H9 (cell line): Measurements from ENCODE around the gene KCTD16. TPM values are rescaled to one million over a fixed set of nuclear protein-coding genes. Genes with fewer than 3 reads are reported as not detected.

Experiments
- DNase-seq: peaks from one replicate; pipeline ENCODE4 v3.0.0-alpha.2; 2017
- H2AFZ ChIP-seq: one replicate; pipeline ENCODE4 v1.6.1; 2013; ENCODE audit warnings: mild to moderate bottlenecking, low read length, control low read depth, moderate library complexity
- H2AK5ac ChIP-seq: 2 replicates; pipeline ENCODE4 v1.6.1; 2013; ENCODE audit warnings: low read length, control low read depth, mixed read lengths; ENCODE audit not compliant: insufficient read length
- H2BK120ac ChIP-seq: one replicate; pipeline ENCODE4 v1.6.1; 2013; ENCODE audit warnings: low read depth, mild to moderate bottlenecking, low read length, control low read depth, inconsistent platforms; ENCODE audit not compliant: poor library complexity, severe bottlenecking
- H2BK12ac ChIP-seq: 2 replicates; pipeline ENCODE4 v1.6.1; 2013; ENCODE audit warnings: low read length, control low read depth, mixed read lengths, low read depth; ENCODE audit not compliant: insufficient read length
- H2BK15ac ChIP-seq: 2 replicates; pipeline ENCODE4 v1.6.1; 2013; ENCODE audit warnings: low read depth, low read length, control low read depth
- H2BK20ac ChIP-seq: one replicate; pipeline ENCODE4 v1.6.1; 2013; ENCODE audit warnings: low read depth, mild to moderate bottlenecking, low read length, control low read depth, inconsistent platforms; ENCODE audit not compliant: poor library complexity, severe bottlenecking
- H2BK5ac ChIP-seq: 2 replicates; pipeline ENCODE4 v1.6.1; 2013; ENCODE audit warnings: low read length, control low read depth, mixed read lengths; ENCODE audit not compliant: insufficient read length
- H3K14ac ChIP-seq: 2 replicates; pipeline ENCODE4 v1.6.1; 2013; ENCODE audit warnings: low read length, control low read depth; ENCODE audit not compliant: insufficient read depth
- H3K18ac ChIP-seq: 2 replicates; pipeline ENCODE4 v1.6.1; 2013; ENCODE audit warnings: low read depth, mild to moderate bottlenecking, mixed read lengths, low read length, control low read depth; ENCODE audit not compliant: insufficient read length
- H3K23ac ChIP-seq: 2 replicates; pipeline ENCODE4 v1.6.1; 2013; ENCODE audit warnings: low read length, control low read depth, mixed read lengths, low read depth; ENCODE audit not compliant: insufficient read length
- H3K23me2 ChIP-seq: 2 replicates; pipeline ENCODE4 v1.6.1; 2013; ENCODE audit warnings: low read depth, mild to moderate bottlenecking, mixed read lengths, low read length, control low read depth; ENCODE audit not compliant: insufficient read length, poor library complexity, severe bottlenecking
- H3K27ac ChIP-seq: 2 replicates; pipeline ENCODE4 v1.5.1; 2013; ENCODE audit warnings: low read length, control low read depth, mixed read lengths, low read depth; ENCODE audit not compliant: insufficient read length
- H3K27me3 ChIP-seq: 2 replicates; pipeline ENCODE4 v1.6.1; 2013; ENCODE audit warnings: low read length, control low read depth, inconsistent platforms; ENCODE audit not compliant: insufficient read depth
- H3K4ac ChIP-seq: 2 replicates; pipeline ENCODE4 v1.6.1; 2013; ENCODE audit warnings: low read depth, mild to moderate bottlenecking, control low read depth, inconsistent platforms, low read length, moderate library complexity
- H3K4me1 ChIP-seq: 2 replicates; pipeline ENCODE4 v1.6.1; 2013; ENCODE audit warnings: low read length, control low read depth, inconsistent platforms; ENCODE audit not compliant: insufficient read depth
- H3K4me2 ChIP-seq: 2 replicates; pipeline ENCODE4 v1.6.1; 2013; ENCODE audit warnings: low read length, control low read depth, mixed read lengths; ENCODE audit not compliant: insufficient read length, insufficient read depth
- H3K56ac ChIP-seq: 2 replicates; pipeline ENCODE4 v1.6.1; 2013; ENCODE audit warnings: low read depth, mild to moderate bottlenecking, mixed read lengths, low read length, control low read depth; ENCODE audit not compliant: insufficient read length
- H3K79me1 ChIP-seq: 2 replicates; pipeline ENCODE4 v1.6.1; 2013; ENCODE audit warnings: low read depth, mild to moderate bottlenecking, moderate library complexity, low read length, control low read depth, inconsistent platforms; ENCODE audit not compliant: insufficient read depth, poor library complexity, severe bottlenecking
- H3K79me2 ChIP-seq: 2 replicates; pipeline ENCODE4 v1.6.1; 2013; ENCODE audit warnings: low read length, control low read depth, inconsistent platforms; ENCODE audit not compliant: insufficient read depth
- H3K9ac ChIP-seq: 2 replicates; pipeline ENCODE4 v1.6.1; 2013; ENCODE audit warnings: low read length, control low read depth, mixed read lengths; ENCODE audit not compliant: insufficient read length; ENCODE audit errors: extremely low read depth
- H3K9me3 ChIP-seq: one replicate; pipeline ENCODE4 v1.6.1; 2013; ENCODE audit warnings: low read depth, low read length, inconsistent platforms; ENCODE audit not compliant: control insufficient read depth
- H3T11ph ChIP-seq: one replicate; pipeline ENCODE4 v1.6.1; 2013; ENCODE audit warnings: mild to moderate bottlenecking, low read length, control low read depth, inconsistent platforms
- H4K20me1 ChIP-seq: one replicate; pipeline ENCODE4 v1.6.1; 2013; ENCODE audit not compliant: control insufficient read depth, insufficient read length, insufficient read depth
- H4K5ac ChIP-seq: 2 replicates; pipeline ENCODE4 v1.6.1; 2013; ENCODE audit warnings: low read depth, mild to moderate bottlenecking, mixed read lengths, low read length, control low read depth; ENCODE audit not compliant: insufficient read length
- H4K8ac ChIP-seq: replicated peaks from 2 replicates; pipeline ENCODE4 v1.6.1; 2013; ENCODE audit warnings: low read length, control low read depth, mixed read lengths, low read depth; ENCODE audit not compliant: insufficient read length
- H4K91ac ChIP-seq: 2 replicates; pipeline ENCODE4 v1.6.1; 2013; ENCODE audit warnings: low read depth, mild to moderate bottlenecking, moderate library complexity, mixed read lengths, low read length, control low read depth; ENCODE audit not compliant: insufficient read length
- H3K27ac Mint-ChIP-seq, 3 experiments: 2 replicates in 2 of 3; 3 replicates in 1 of 3; pipeline ENCODE4 v1.8.0; 2020 to 2021; ENCODE audit warnings: mixed read lengths in 3 of 3, mild to moderate bottlenecking in 1 of 3, moderate library complexity in 1 of 3
- H3K27me3 Mint-ChIP-seq: 2 replicates; pipeline ENCODE4 v1.8.0; 2021; ENCODE audit warnings: low read depth, mild to moderate bottlenecking, moderate library complexity, mixed read lengths
- H3K36me3 Mint-ChIP-seq, 3 experiments: 2 replicates in 2 of 3; 3 replicates in 1 of 3; pipeline ENCODE4 v1.8.0; 2020 to 2021; ENCODE audit warnings: low read depth in 3 of 3, mixed read lengths in 3 of 3; ENCODE audit not compliant: insufficient read depth in 1 of 3
- H3K4me1 Mint-ChIP-seq, 2 experiments: 2 replicates each; pipeline ENCODE4 v1.8.0; 2020; ENCODE audit warnings: mixed read lengths in 2 of 2
- H3K4me3 Mint-ChIP-seq, 2 experiments: 2 replicates in 1 of 2; 3 replicates in 1 of 2; pipeline ENCODE4 v1.8.0; 2020 to 2021; ENCODE audit warnings: mild to moderate bottlenecking in 2 of 2, mixed read lengths in 2 of 2, moderate library complexity in 1 of 2
- H3K9me3 Mint-ChIP-seq, 2 experiments: 2 replicates in 1 of 2; 3 replicates in 1 of 2; pipeline ENCODE4 v1.8.0; 2020; ENCODE audit warnings: mild to moderate bottlenecking in 2 of 2, mixed read lengths in 2 of 2, moderate library complexity in 1 of 2
- WGBS: extraction: QIAGEN DNeasy Blood & Tissue Kit; methylation state at CpG from one replicate; pipeline ENCODE4 v1.1.7; 2013; ENCODE audit warnings: missing lambda C conversion rate, low lambda C conversion rate, mixed read lengths; ENCODE audit not compliant: insufficient read length; ENCODE audit errors: extremely low coverage; 5-methylcytosine and 5-hydroxymethylcytosine counted together
- total RNA-seq: library from RNA; stranded (reverse); gene quantifications from 2 replicates; pipeline ENCODE4 v1.2.1, GENCODE V29; 2021
- TF ChIP-seq, protein P1 (sequence below): fragments of 200-600 bp; sonication (generic); conservative IDR thresholded peaks from 3 replicates; pipeline ENCODE4 v1.8.0; 2021; ENCODE audit warnings: antibody characterized with exemption, mild to moderate bottlenecking

Gene KCTD16
- total RNA-seq, 1 experiment from 2014 or later, result 0.09 TPM

DNA sequence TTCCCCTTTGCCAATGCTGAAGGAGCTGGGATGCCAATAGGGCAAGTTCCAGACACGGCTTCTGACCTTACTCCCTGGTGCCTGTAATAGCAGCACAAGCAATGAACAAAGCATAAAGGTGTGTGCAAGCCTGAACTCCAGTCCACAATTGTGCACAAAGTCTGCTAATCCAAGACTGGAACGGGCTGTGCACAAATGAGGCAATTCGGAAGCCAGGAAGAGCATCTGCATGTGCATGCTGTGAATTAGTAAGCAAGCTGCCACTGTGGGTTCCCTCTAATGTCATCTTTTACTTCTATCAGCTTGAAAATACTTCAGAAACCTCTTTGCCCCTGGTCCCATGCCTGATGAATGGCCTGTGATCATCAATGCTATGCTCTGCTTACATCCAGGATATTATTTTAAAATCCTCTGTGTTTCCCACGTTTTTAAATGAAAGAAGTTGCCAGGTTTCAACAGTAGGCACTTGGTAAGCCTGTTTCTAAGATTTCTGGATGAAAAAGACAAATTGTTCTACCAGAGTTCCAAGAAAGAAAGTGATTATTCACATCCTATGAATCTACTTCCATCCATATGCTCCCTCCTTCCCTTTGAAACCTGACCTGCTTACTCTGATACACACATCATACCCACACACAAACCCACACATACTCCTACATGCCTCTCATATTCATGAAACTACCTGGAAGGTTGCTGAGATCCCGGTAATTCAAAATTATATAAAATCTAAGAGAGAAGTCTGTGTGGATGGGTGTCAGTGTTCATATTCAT is 165.7 kb downstream of the KCTD16 start:
- no peak overlapping the region for H3K23ac ChIP-seq
- no peak overlapping the region for H4K5ac ChIP-seq
- no peak overlapping the region for H3K9ac ChIP-seq
- H3K9me3 ChIP-seq, result no peaks in the 10 kb centered on the region
- H4K20me1 ChIP-seq, result no peaks in the 10 kb centered on the region
- no peak overlapping the region for H2BK120ac ChIP-seq
- no peak overlapping the region for H3K18ac ChIP-seq
- DNase-seq, result no peak
- no peaks in the 10 kb centered on the region for H3K27me3 ChIP-seq
- peaks cover 0 to 5% of the 10 kb centered on the region in 2 experiments; a peak in 2 of 4 replicates for H3K4me1 Mint-ChIP-seq
- H3T11ph ChIP-seq, result no peak overlapping the region
- no peaks in the 10 kb centered on the region for H3K9me3 Mint-ChIP-seq
- H3K79me1 ChIP-seq, result no peaks in the 10 kb centered on the region
- H3K27me3 Mint-ChIP-seq, result peaks cover 26% of the 10 kb centered on the region
- H4K91ac ChIP-seq, result no peak overlapping the region
- no CpG with 5 or more reads among the region's 5 CpGs for WGBS
- H2BK5ac ChIP-seq, result no peak overlapping the region
- no peaks in the 10 kb centered on the region for H3K36me3 Mint-ChIP-seq
- H4K8ac ChIP-seq, result no peak overlapping the region
- H3K56ac ChIP-seq, result no peak overlapping the region
- no peak overlapping the region for H3K27ac Mint-ChIP-seq
- no peak overlapping the region for H3K4me3 Mint-ChIP-seq
- H2BK15ac ChIP-seq, result no peak overlapping the region
- TF ChIP-seq, protein P1, sequence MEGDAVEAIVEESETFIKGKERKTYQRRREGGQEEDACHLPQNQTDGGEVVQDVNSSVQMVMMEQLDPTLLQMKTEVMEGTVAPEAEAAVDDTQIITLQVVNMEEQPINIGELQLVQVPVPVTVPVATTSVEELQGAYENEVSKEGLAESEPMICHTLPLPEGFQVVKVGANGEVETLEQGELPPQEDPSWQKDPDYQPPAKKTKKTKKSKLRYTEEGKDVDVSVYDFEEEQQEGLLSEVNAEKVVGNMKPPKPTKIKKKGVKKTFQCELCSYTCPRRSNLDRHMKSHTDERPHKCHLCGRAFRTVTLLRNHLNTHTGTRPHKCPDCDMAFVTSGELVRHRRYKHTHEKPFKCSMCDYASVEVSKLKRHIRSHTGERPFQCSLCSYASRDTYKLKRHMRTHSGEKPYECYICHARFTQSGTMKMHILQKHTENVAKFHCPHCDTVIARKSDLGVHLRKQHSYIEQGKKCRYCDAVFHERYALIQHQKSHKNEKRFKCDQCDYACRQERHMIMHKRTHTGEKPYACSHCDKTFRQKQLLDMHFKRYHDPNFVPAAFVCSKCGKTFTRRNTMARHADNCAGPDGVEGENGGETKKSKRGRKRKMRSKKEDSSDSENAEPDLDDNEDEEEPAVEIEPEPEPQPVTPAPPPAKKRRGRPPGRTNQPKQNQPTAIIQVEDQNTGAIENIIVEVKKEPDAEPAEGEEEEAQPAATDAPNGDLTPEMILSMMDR, result no peak
- no peak overlapping the region for H3K4me2 ChIP-seq
- no peaks in the 10 kb centered on the region for H3K79me2 ChIP-seq
- no peak overlapping the region for H3K4ac ChIP-seq
- H2BK20ac ChIP-seq, result no peak overlapping the region
- H3K14ac ChIP-seq, result no peak overlapping the region
- H3K23me2 ChIP-seq, result no peaks in the 10 kb centered on the region
- no peak overlapping the region for H3K27ac ChIP-seq
- H3K4me1 ChIP-seq, result no peaks in the 10 kb centered on the region
- no peak overlapping the region for H2AFZ ChIP-seq
- H2AK5ac ChIP-seq, result no peak overlapping the region
- H2BK12ac ChIP-seq, result no peak overlapping the region
